Measurements from ENCODE around the gene CASKIN2. TPM values are rescaled to one million over a fixed set of nuclear protein-coding genes. Genes with fewer than 3 reads are reported as not detected.
A peak's percentile ranks its signal among the peaks of the same experiment; 100 is the strongest.

CASKIN2 gene
- total RNA-seq, 1 donor from 2014 or later = 112 TPM

DNA sequence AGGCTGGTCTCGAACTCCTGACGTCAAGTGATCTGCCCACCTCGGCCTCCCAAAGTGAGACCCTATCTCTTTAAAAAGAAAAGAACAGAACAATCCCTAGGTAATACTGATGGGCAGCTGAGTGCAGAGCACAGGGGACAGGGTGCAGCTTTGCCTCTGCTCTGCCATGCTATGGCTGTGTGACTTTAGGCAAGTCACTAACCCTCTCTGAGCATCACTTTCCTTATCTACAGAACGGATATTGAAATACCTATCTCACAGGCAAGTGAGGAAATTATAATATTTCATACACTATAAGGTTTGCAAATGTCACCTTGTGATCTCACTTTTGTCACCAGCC, 4.1 kb downstream of the CASKIN2 start:
- Histone ChIP-seq H3K27ac (peak overlapping the region; percentile 74 to 78), H3K9me3 (no peaks in the 10 kb centered on the region), H3K36me3 (peaks cover 9 to 15% of the 10 kb centered on the region in 2 donors), H3K4me3 (peak overlapping the region in 1 of 2 donors; percentile 78), H3K27me3 (no peaks in the 10 kb centered on the region), H3K4me1 (peaks cover 20 to 50% of the 10 kb centered on the region in 2 donors)
- no peak for DNase-seq (ENCODE audit: low spot score in 2 of 2)
- intact Hi-C loops (cut with DNase I) = loop anchor here (10.0 kb wide), 1 partner anchor 476 kb away; no protein-coding TSS in a partner anchor
- TF ChIP-seq, protein P1, sequence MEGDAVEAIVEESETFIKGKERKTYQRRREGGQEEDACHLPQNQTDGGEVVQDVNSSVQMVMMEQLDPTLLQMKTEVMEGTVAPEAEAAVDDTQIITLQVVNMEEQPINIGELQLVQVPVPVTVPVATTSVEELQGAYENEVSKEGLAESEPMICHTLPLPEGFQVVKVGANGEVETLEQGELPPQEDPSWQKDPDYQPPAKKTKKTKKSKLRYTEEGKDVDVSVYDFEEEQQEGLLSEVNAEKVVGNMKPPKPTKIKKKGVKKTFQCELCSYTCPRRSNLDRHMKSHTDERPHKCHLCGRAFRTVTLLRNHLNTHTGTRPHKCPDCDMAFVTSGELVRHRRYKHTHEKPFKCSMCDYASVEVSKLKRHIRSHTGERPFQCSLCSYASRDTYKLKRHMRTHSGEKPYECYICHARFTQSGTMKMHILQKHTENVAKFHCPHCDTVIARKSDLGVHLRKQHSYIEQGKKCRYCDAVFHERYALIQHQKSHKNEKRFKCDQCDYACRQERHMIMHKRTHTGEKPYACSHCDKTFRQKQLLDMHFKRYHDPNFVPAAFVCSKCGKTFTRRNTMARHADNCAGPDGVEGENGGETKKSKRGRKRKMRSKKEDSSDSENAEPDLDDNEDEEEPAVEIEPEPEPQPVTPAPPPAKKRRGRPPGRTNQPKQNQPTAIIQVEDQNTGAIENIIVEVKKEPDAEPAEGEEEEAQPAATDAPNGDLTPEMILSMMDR (IDR thresholded peaks at IDR 0.05) = no peak

- TF ChIP-seq, protein P1 (IDR thresholded peaks at IDR 0.05) = no peak
- no peaks in the 10 kb centered on the region for H3K9me3 ChIP-seq
- H3K4me3 ChIP-seq = peak overlapping the region in 1 of 2 donors; percentile 28
- peaks cover 24 to 31% of the 10 kb centered on the region in 2 donors for H3K36me3 ChIP-seq
- DNase-seq (ENCODE audit: low spot score in 2 of 2) = no peak
- peaks cover 20 to 50% of the 10 kb centered on the region in 2 donors for H3K4me1 ChIP-seq
- intact Hi-C loops (cut with DNase I) = loop anchor here (10.0 kb wide), 1 partner anchor 475 kb away; no protein-coding TSS in a partner anchor
- no peaks in the 10 kb centered on the region for H3K27me3 ChIP-seq
- H3K27ac ChIP-seq = peak overlapping the region; percentile 59 to 78
Measured at GRCh38 chr17:75509528-75510258, 5.6 kb downstream of the CASKIN2 start.

- no peak overlapping the region for H3K4me3 ChIP-seq
- no peaks in the 10 kb centered on the region for H3K9me3 ChIP-seq
- peaks cover 15 to 44% of the 10 kb centered on the region in 2 donors for H3K4me1 ChIP-seq
- peak overlapping the region; percentile 59 to 78 for H3K27ac ChIP-seq
- no peak for DNase-seq (ENCODE audit: low spot score in 2 of 2)
- intact Hi-C loops (cut with DNase I) = no loop called here
- TF ChIP-seq, protein P1 (IDR thresholded peaks at IDR 0.05) = no peak
- peaks cover 31 to 37% of the 10 kb centered on the region in 2 donors for H3K36me3 ChIP-seq
- H3K27me3 ChIP-seq = no peaks in the 10 kb centered on the region
Measured at GRCh38 chr17:75508931-75509361, 6.4 kb downstream of the CASKIN2 start.

DNA sequence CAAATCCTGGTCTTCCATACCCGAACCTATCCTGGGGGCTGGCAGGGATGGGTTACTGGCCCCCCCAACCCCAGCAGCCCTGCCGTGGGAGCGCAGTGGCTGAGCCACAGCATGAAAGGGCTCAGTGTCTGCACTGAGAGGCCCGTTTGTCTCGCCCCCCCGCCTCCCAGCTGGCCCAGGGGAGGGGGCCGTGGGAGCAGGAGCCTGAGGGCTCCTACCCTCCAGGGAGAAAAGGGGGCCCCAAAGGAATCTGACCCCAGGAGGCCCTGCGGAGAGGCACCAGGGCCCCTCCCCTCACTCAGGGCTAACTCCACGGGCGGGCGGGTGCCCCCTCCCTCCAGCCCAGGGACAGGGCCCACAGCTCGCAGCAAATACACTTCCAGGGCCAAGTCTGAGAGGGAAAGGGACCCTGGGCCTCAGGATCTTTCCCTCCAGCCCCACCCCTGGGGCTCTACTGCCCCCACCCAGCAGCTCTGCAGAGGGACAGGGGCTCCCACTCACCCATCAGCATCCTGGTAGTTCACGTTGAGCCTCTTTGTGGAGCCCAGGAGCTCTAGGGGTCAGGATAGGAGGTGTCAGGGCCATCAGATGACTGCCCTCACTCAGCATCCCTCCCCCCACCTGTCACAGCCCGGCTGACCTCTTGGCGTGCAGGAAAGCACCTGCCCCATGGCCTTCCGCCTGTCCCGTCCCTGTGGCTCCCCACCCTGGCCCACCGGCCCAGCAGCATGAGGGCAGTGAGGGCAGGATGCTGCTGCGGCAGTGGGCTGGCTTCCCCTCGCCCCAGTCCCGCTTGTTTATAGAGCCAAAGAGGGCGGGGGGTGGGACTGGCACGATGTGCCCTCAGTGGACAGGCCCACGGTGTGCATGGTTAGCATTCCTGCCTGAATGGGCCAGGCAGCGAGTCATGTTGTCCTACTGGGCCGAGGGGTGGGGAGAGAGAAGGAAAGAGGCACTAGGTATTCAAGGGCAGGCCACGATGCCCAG, 7.3 kb downstream of the CASKIN2 start:
- intact Hi-C loops (cut with DNase I) = no loop called here
- Histone ChIP-seq H3K4me3 (no peak overlapping the region), H3K27ac (peak overlapping the region; percentile 59 to 78), H3K36me3 (peaks cover 39 to 46% of the 10 kb centered on the region in 2 donors), H3K27me3 (no peaks in the 10 kb centered on the region), H3K4me1 (peaks cover 7 to 35% of the 10 kb centered on the region in 2 donors), H3K9me3 (no peaks in the 10 kb centered on the region)
- no peak for DNase-seq (ENCODE audit: low spot score in 2 of 2)
- TF ChIP-seq, protein P1 (IDR thresholded peaks at IDR 0.05) = no peak

GRCh38 chr17:75506888-75507287, 8.4 kb downstream of the CASKIN2 start:
- H3K4me3 ChIP-seq = no peak overlapping the region
- H3K4me1 ChIP-seq = peaks cover 10 to 33% of the 10 kb centered on the region in 2 donors
- intact Hi-C loops (cut with DNase I) = no loop called here
- no peaks in the 10 kb centered on the region for H3K27me3 ChIP-seq
- H3K9me3 ChIP-seq = no peaks in the 10 kb centered on the region
- no peak overlapping the region for H3K27ac ChIP-seq
- no peak for DNase-seq (ENCODE audit: low spot score in 2 of 2)
- TF ChIP-seq, protein P1 (IDR thresholded peaks at IDR 0.05) = no peak
- H3K36me3 ChIP-seq = peaks cover 45 to 54% of the 10 kb centered on the region in 2 donors

All from ascending aorta (tissue), 2 donors.